ENCODE data around the gene MYO18A.
A peak's percentile ranks its signal among the peaks of the same experiment; 100 is the strongest.

The MYO18A gene

GRCh38 chr17:29193146-29193545, 12.9 kb upstream of the MYO18A start:
- H3K4me3 ChIP-seq (ENCODE audit: low read depth in 1 of 2, low read length in 2 of 2) = no peak overlapping the region
- no peaks in the 10 kb centered on the region for H3K27me3 ChIP-seq (ENCODE audit: low read depth, low read length)
- no peaks in the 10 kb centered on the region for H3K9me3 ChIP-seq (ENCODE audit: control insufficient read depth in 1 of 2, low read length in 2 of 2)
- H3K27ac ChIP-seq (ENCODE audit: low read length) = no peak overlapping the region
- H3K36me3 ChIP-seq (ENCODE audit: control insufficient read depth in 1 of 2, insufficient read depth in 2 of 2, low read length in 2 of 2) = no peaks in the 10 kb centered on the region
- no peaks in the 10 kb centered on the region for H3K4me1 ChIP-seq (ENCODE audit: control insufficient read depth in 1 of 2, insufficient read depth in 2 of 2, low read length in 2 of 2)

- Histone ChIP-seq H3K4me1 (ENCODE audit: control insufficient read depth in 1 of 2, insufficient read depth in 2 of 2, low read length in 2 of 2) (no peaks in the 10 kb centered on the region), H3K27ac (ENCODE audit: low read length) (no peak overlapping the region), H3K36me3 (ENCODE audit: control insufficient read depth in 1 of 2, insufficient read depth in 2 of 2, low read length in 2 of 2) (no peaks in the 10 kb centered on the region), H3K27me3 (ENCODE audit: low read depth, low read length) (no peaks in the 10 kb centered on the region), H3K9me3 (ENCODE audit: control insufficient read depth in 1 of 2, low read length in 2 of 2) (no peaks in the 10 kb centered on the region), H3K4me3 (ENCODE audit: low read depth in 1 of 2, low read length in 2 of 2) (no peak overlapping the region)
Observed at GRCh38 chr17:29190592-29191207, 10.5 kb upstream of the MYO18A start.

- Histone ChIP-seq H3K27me3 (ENCODE audit: low read depth, low read length) (no peaks in the 10 kb centered on the region), H3K4me3 (ENCODE audit: low read depth in 1 of 2, low read length in 2 of 2) (no peak overlapping the region)
Observed at GRCh38 chr17:29190039-29190438, 9.8 kb upstream of the MYO18A start.

GRCh38 chr17:29189355-29189754, 9.2 kb upstream of the MYO18A start:
- Histone ChIP-seq H3K9me3 (ENCODE audit: control insufficient read depth in 1 of 2, low read length in 2 of 2) (no peaks in the 10 kb centered on the region), H3K4me3 (ENCODE audit: low read depth in 1 of 2, low read length in 2 of 2) (no peak overlapping the region), H3K27ac (ENCODE audit: low read length) (no peak overlapping the region), H3K27me3 (ENCODE audit: low read depth, low read length) (no peaks in the 10 kb centered on the region), H3K4me1 (ENCODE audit: control insufficient read depth in 1 of 2, insufficient read depth in 2 of 2, low read length in 2 of 2) (no peaks in the 10 kb centered on the region), H3K36me3 (ENCODE audit: control insufficient read depth in 1 of 2, insufficient read depth in 2 of 2, low read length in 2 of 2) (no peaks in the 10 kb centered on the region)

More at GRCh38 chr17:29190039-29190438, 9.8 kb upstream of the MYO18A start:
- Histone ChIP-seq H3K4me1 (ENCODE audit: control insufficient read depth in 1 of 2, insufficient read depth in 2 of 2, low read length in 2 of 2) (no peaks in the 10 kb centered on the region), H3K36me3 (ENCODE audit: control insufficient read depth in 1 of 2, insufficient read depth in 2 of 2, low read length in 2 of 2) (no peaks in the 10 kb centered on the region), H3K9me3 (ENCODE audit: control insufficient read depth in 1 of 2, low read length in 2 of 2) (no peaks in the 10 kb centered on the region), H3K27ac (ENCODE audit: low read length) (no peak overlapping the region)

- Histone ChIP-seq H3K27me3 (ENCODE audit: low read depth, low read length) (no peaks in the 10 kb centered on the region), H3K4me1 (ENCODE audit: control insufficient read depth in 1 of 2, insufficient read depth in 2 of 2, low read length in 2 of 2) (peaks cover 10 to 33% of the 10 kb centered on the region in 2 donors), H3K9me3 (ENCODE audit: control insufficient read depth in 1 of 2, low read length in 2 of 2) (no peaks in the 10 kb centered on the region), H3K36me3 (ENCODE audit: control insufficient read depth in 1 of 2, insufficient read depth in 2 of 2, low read length in 2 of 2) (no peaks in the 10 kb centered on the region), H3K4me3 (ENCODE audit: low read depth in 1 of 2, low read length in 2 of 2) (no peak overlapping the region), H3K27ac (ENCODE audit: low read length) (no peak overlapping the region)
Observed at GRCh38 chr17:29181226-29181625, 1.0 kb upstream of the MYO18A start.

GRCh38 chr17:29180788-29181160, 576 bp upstream of the MYO18A start:
- H3K27ac ChIP-seq (ENCODE audit: low read length) = peak overlapping the region; percentile 75
- no peaks in the 10 kb centered on the region for H3K27me3 ChIP-seq (ENCODE audit: low read depth, low read length)
- H3K4me1 ChIP-seq (ENCODE audit: control insufficient read depth in 1 of 2, insufficient read depth in 2 of 2, low read length in 2 of 2) = peaks cover 10 to 35% of the 10 kb centered on the region in 2 donors
- H3K9me3 ChIP-seq (ENCODE audit: control insufficient read depth in 1 of 2, low read length in 2 of 2) = no peaks in the 10 kb centered on the region
- H3K4me3 ChIP-seq (ENCODE audit: low read depth in 1 of 2, low read length in 2 of 2) = peak overlapping the region; percentile 64 to 65
- no peaks in the 10 kb centered on the region for H3K36me3 ChIP-seq (ENCODE audit: control insufficient read depth in 1 of 2, insufficient read depth in 2 of 2, low read length in 2 of 2)

GRCh38 chr17:29179232-29180033, 765 bp downstream of the MYO18A start:
- Histone ChIP-seq H3K9me3 (ENCODE audit: control insufficient read depth in 1 of 2, low read length in 2 of 2) (no peaks in the 10 kb centered on the region), H3K27me3 (ENCODE audit: low read depth, low read length) (no peaks in the 10 kb centered on the region), H3K36me3 (ENCODE audit: control insufficient read depth in 1 of 2, insufficient read depth in 2 of 2, low read length in 2 of 2) (no peaks in the 10 kb centered on the region), H3K27ac (ENCODE audit: low read length) (peak overlapping the region; percentile 89), H3K4me3 (ENCODE audit: low read depth in 1 of 2, low read length in 2 of 2) (peak overlapping the region; percentile 55 to 64), H3K4me1 (ENCODE audit: control insufficient read depth in 1 of 2, insufficient read depth in 2 of 2, low read length in 2 of 2) (peaks cover 10 to 35% of the 10 kb centered on the region in 2 donors)

GRCh38 chr17:29178750-29179231, 1.4 kb downstream of the MYO18A start:
- Histone ChIP-seq H3K4me1 (ENCODE audit: control insufficient read depth in 1 of 2, insufficient read depth in 2 of 2, low read length in 2 of 2) (peaks cover 10 to 35% of the 10 kb centered on the region in 2 donors), H3K36me3 (ENCODE audit: control insufficient read depth in 1 of 2, insufficient read depth in 2 of 2, low read length in 2 of 2) (no peaks in the 10 kb centered on the region), H3K27ac (ENCODE audit: low read length) (peak overlapping the region; percentile 89), H3K9me3 (ENCODE audit: control insufficient read depth in 1 of 2, low read length in 2 of 2) (no peaks in the 10 kb centered on the region), H3K4me3 (ENCODE audit: low read depth in 1 of 2, low read length in 2 of 2) (peak overlapping the region; percentile 55 to 64), H3K27me3 (ENCODE audit: low read depth, low read length) (no peaks in the 10 kb centered on the region)

- H3K4me1 ChIP-seq (ENCODE audit: control insufficient read depth in 1 of 2, insufficient read depth in 2 of 2, low read length in 2 of 2) = peaks cover 10 to 35% of the 10 kb centered on the region in 2 donors
- no peaks in the 10 kb centered on the region for H3K36me3 ChIP-seq (ENCODE audit: control insufficient read depth in 1 of 2, insufficient read depth in 2 of 2, low read length in 2 of 2)
- H3K9me3 ChIP-seq (ENCODE audit: control insufficient read depth in 1 of 2, low read length in 2 of 2) = no peaks in the 10 kb centered on the region
- peak overlapping the region in 1 of 2 donors; percentile 65 for H3K4me3 ChIP-seq (ENCODE audit: low read depth in 1 of 2, low read length in 2 of 2)
- H3K27ac ChIP-seq (ENCODE audit: low read length) = peak overlapping the region; percentile 89
- no peaks in the 10 kb centered on the region for H3K27me3 ChIP-seq (ENCODE audit: low read depth, low read length)
Observed at GRCh38 chr17:29177871-29178749, 2.1 kb downstream of the MYO18A start.

GRCh38 chr17:29177541-29177870, 2.7 kb downstream of the MYO18A start:
- Histone ChIP-seq H3K4me3 (ENCODE audit: low read depth in 1 of 2, low read length in 2 of 2) (peak overlapping the region in 1 of 2 donors; percentile 65), H3K36me3 (ENCODE audit: control insufficient read depth in 1 of 2, insufficient read depth in 2 of 2, low read length in 2 of 2) (no peaks in the 10 kb centered on the region), H3K4me1 (ENCODE audit: control insufficient read depth in 1 of 2, insufficient read depth in 2 of 2, low read length in 2 of 2) (peaks cover 10 to 35% of the 10 kb centered on the region in 2 donors), H3K9me3 (ENCODE audit: control insufficient read depth in 1 of 2, low read length in 2 of 2) (no peaks in the 10 kb centered on the region), H3K27ac (ENCODE audit: low read length) (peak overlapping the region; percentile 89), H3K27me3 (ENCODE audit: low read depth, low read length) (no peaks in the 10 kb centered on the region)
